ENCODE results near the gene ITK.

- no peak for TF ChIP-seq CTCF (IDR thresholded peaks at IDR 0.05)
- TF ChIP-seq POLR2AphosphoS5 (IDR thresholded peaks at IDR 0.05) = no peak
- no peak for TF ChIP-seq POLR2A (IDR thresholded peaks at IDR 0.05; ENCODE audit: low read depth)
- TF ChIP-seq EP300 (IDR thresholded peaks at IDR 0.05) = no peak
These were observed 119.9 kb downstream of the ITK start for GRCh38 chr5:157300564-157300963.
